ENCODE data around the gene FAM25G. TPM values are rescaled to one million over a fixed set of nuclear protein-coding genes. Genes with fewer than 3 reads are reported as not detected.

Gene FAM25G
- total RNA-seq, 1 donor, result not detected

- TF ChIP-seq CTCF (IDR thresholded peaks at IDR 0.05; ENCODE audit: insufficient read depth, low read depth, low read length), result no peak
- DNase-seq (ENCODE audit: low read depth), result no peak
- no peak overlapping the region for H3K4me3 ChIP-seq (ENCODE audit: low read depth, low read length)
These were observed 38.9 kb downstream of the FAM25G start for GRCh38 chr10:47452495-47453140.

GRCh38 chr10:47451998-47452494, 39.5 kb downstream of the FAM25G start:
- TF ChIP-seq CTCF (IDR thresholded peaks at IDR 0.05; ENCODE audit: insufficient read depth, low read depth, low read length), result no peak
- no peak for DNase-seq (ENCODE audit: low read depth)
- H3K4me3 ChIP-seq (ENCODE audit: low read depth, low read length), result no peak overlapping the region

GRCh38 chr10:47451273-47451997, 40.1 kb downstream of the FAM25G start:
- no peak for TF ChIP-seq CTCF (IDR thresholded peaks at IDR 0.05; ENCODE audit: insufficient read depth, low read depth, low read length)
- H3K4me3 ChIP-seq (ENCODE audit: low read depth, low read length), result no peak overlapping the region
- DNase-seq (ENCODE audit: low read depth), result no peak

- no peak for TF ChIP-seq CTCF (IDR thresholded peaks at IDR 0.05; ENCODE audit: insufficient read depth, low read depth, low read length)
- H3K4me3 ChIP-seq (ENCODE audit: low read depth, low read length), result no peak overlapping the region
- no peak for DNase-seq (ENCODE audit: low read depth)
These were observed 41.1 kb downstream of the FAM25G start for GRCh38 chr10:47450442-47450841.

- no peak overlapping the region for H3K4me3 ChIP-seq (ENCODE audit: low read depth, low read length)
- no peak for TF ChIP-seq CTCF (IDR thresholded peaks at IDR 0.05; ENCODE audit: insufficient read depth, low read depth, low read length)
These were observed 41.5 kb downstream of the FAM25G start for GRCh38 chr10:47449979-47450378.

GRCh38 chr10:47449102-47449978, 42.2 kb downstream of the FAM25G start:
- no peak for DNase-seq (ENCODE audit: low read depth)
- no peak for TF ChIP-seq CTCF (IDR thresholded peaks at IDR 0.05; ENCODE audit: insufficient read depth, low read depth, low read length)
- no peak overlapping the region for H3K4me3 ChIP-seq (ENCODE audit: low read depth, low read length)

More at GRCh38 chr10:47449979-47450378, 41.5 kb downstream of the FAM25G start:
- DNase-seq (ENCODE audit: low read depth), result no peak

Measured in fibroblast of villous mesenchyme (primary cell).